SK-N-SH treated with all-trans-retinoic acid at 6 μM for 48 hours (cell line): ENCODE measurements around the gene DNTT.

Experiments used
- CREB5 ChIP-seq: fragments of 250-450 bp; sonication (Bioruptor Pico); IDR thresholded peaks from 2 replicates; pipeline ENCODE4 v1.5.1; 2020; ENCODE audit warnings: low read depth, mild to moderate bottlenecking, moderate library complexity
- CSRNP3 ChIP-seq: fragments of 250-450 bp; sonication (Bioruptor Pico); IDR thresholded peaks from 2 replicates; pipeline ENCODE4 v1.5.1; 2021; ENCODE audit warnings: mild to moderate bottlenecking, moderate library complexity
- ESRRG ChIP-seq: fragments of 250-450 bp; sonication (Bioruptor Pico); IDR thresholded peaks from 2 replicates; pipeline ENCODE4 v1.6.1; 2021; ENCODE audit warnings: mild to moderate bottlenecking
- OSR1 ChIP-seq: fragments of 250-450 bp; sonication (Bioruptor Pico); IDR thresholded peaks from 2 replicates; pipeline ENCODE4 v1.8.0; 2022; ENCODE audit warnings: moderate library complexity, mild to moderate bottlenecking, inconsistent platforms
- RARB ChIP-seq: fragments of 250-450 bp; sonication (Bioruptor Pico); IDR thresholded peaks from 2 replicates; pipeline ENCODE4 v1.8.0; 2021; ENCODE audit warnings: mild to moderate bottlenecking, moderate library complexity
- ZC3H10 ChIP-seq: fragments of 250-450 bp; sonication (Bioruptor Pico); IDR thresholded peaks from 2 replicates; pipeline ENCODE4 v1.5.1; 2021; ENCODE audit warnings: mild to moderate bottlenecking, moderate library complexity
- ZFP3 ChIP-seq: fragments of 250-450 bp; sonication (Bioruptor Pico); IDR thresholded peaks from 2 replicates; pipeline ENCODE4 v1.5.0; 2020; ENCODE audit warnings: mild to moderate bottlenecking, moderate library complexity
- ZNF8 ChIP-seq: fragments of 450-650 bp; formaldehyde crosslinking; IDR thresholded peaks from 2 replicates; pipeline ENCODE4 v1.5.0; 2020; ENCODE audit warnings: mild to moderate bottlenecking, moderate library complexity

DNA sequence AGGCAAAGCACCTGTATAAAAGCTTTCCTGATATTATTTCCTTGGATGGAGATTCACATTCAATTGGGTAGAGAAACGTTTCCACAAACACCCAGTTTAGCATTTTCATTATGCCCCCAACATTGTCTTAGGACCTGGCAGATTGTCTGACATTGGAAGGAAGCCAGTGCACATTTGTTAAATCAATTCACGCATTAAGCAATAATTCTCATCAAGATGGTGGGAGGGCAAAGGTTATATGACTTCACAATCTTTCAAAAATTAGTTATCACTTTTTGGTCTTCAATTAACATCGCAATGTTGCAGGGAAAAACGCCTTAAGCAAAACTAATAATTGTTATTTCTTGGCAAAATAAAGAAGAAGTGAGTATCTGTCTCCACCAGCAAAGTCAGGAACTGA lies 38.2 kb downstream of the DNTT start:
- TF ChIP-seq CSRNP3 (CRISPR knock-in tag) (no peak), OSR1 (CRISPR knock-in tag) (no peak), ESRRG (CRISPR knock-in tag) (no peak), CREB5 (CRISPR knock-in tag) (no peak), ZC3H10 (CRISPR knock-in tag) (no peak), RARB (CRISPR knock-in tag) (no peak), ZNF8 (CRISPR knock-in tag) (no peak), ZFP3 (CRISPR knock-in tag) (no peak)
